Measurements from ENCODE around the gene TRPV4.

The TRPV4 gene

GRCh38 chr12:109776624-109777023 is 56.6 kb downstream of the TRPV4 start:
- no peak for TF ChIP-seq GATA2 (IDR thresholded peaks at IDR 0.05; ENCODE audit: low read depth, low read length)
- no peak for TF ChIP-seq GATA3 (IDR thresholded peaks at IDR 0.05; ENCODE audit: low read depth, low read length)

DNA sequence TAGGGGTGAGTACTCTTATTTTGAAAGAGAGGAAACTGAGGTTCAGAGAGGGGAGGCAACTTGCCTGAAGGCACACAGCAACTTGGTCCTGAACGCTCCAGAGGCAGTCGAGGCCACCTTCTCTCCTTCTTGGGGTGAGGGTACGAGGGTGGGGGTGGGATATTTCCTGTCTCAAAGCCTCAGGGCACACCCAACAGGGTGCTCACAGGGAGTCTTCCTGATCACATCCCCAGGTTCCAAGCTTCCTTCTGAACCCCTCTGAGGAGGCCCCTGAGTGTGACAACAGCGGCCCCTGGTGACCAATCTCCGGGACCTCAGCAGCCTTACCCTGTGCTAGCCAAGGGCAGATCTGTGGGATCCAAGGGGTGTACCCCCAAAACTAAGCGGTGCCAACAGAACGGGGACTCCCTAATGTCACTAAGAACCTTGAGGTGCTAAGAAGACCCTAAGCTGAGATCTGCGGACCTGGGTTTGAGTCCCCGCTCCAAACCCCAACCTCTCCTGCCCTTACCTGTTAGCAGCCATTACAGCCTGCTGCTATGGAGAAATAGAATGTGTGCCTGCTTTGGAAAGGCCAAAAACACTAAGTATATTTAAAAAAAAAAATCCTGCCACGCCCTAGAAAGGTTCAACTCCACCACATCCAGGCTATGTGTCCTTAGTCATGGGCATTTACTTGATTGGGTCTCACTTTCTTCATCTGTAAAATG is 57.9 kb downstream of the TRPV4 start:
- no peak for TF ChIP-seq GATA3 (IDR thresholded peaks at IDR 0.05; ENCODE audit: low read depth, low read length)
- TF ChIP-seq GATA2 (IDR thresholded peaks at IDR 0.05; ENCODE audit: low read depth, low read length) = no peak

DNA sequence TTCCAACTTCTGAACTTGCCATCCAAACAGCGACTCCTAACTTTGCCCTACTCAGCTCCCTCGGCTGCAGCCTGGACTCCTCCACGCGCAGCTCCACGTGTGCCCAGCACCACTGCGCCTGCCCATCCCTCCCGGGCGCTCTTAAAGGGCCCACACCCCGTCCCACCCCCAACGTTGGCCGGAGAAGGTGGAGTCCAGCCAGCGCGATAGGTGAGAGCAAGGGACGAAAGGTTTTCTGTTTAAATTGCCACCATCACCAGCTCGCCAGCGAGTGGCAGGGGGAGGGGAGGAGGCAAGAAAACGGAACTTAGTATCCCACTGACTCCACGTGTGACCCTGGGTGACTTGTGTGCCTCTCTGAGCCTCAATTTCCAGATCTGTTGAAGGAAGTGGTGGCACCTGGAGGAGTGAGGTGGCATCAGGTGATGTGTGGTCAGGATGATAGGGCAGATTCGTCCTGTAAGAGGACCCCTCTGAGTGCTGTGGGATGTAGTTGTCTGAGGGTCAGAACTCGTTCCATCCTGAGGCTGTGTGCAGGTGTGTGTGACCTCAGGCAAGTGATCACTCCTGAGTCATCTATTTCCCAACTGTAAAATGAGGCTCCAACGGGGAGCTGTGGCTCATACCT is 59.7 kb downstream of the TRPV4 start:
- TF ChIP-seq GATA2 (IDR thresholded peaks at IDR 0.05; ENCODE audit: low read depth, low read length) (no peak), GATA3 (IDR thresholded peaks at IDR 0.05; ENCODE audit: low read depth, low read length) (no peak)

DNA sequence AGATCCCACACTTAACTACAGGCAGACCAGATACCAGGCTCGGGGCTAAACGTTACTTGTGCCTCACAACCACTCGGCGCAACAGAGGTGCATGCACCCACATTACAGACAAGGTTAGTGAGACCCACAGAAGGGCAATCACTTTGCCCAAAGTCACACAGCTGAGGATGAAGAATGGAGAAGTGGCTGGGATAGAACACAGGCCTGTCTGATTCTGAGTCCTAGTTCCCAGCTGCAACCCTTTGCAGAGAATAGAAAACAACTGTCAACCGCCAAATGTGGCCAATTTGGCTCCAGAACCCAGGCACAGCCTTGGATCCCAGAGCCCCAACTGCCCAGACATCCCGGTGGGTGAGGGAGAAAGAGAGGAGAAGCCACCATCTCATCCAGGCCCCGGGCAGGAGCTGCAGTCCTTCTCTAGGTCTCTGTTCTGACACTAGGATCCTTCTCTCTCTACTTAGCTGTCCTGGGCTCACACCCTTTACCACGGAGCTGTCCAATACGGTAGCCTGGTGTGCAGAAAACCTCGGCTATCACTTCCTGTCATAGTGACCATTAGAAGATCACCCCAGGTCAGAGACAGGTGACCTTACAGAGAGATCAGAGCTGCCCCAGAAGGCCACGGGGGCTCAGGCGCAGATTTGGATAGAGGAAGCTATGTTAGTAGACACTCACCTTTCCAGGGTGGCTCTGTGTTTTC is 60.4 kb downstream of the TRPV4 start:
- TF ChIP-seq GATA2 (IDR thresholded peaks at IDR 0.05; ENCODE audit: low read depth, low read length) (no peak), GATA3 (IDR thresholded peaks at IDR 0.05; ENCODE audit: low read depth, low read length) (no peak)

DNA sequence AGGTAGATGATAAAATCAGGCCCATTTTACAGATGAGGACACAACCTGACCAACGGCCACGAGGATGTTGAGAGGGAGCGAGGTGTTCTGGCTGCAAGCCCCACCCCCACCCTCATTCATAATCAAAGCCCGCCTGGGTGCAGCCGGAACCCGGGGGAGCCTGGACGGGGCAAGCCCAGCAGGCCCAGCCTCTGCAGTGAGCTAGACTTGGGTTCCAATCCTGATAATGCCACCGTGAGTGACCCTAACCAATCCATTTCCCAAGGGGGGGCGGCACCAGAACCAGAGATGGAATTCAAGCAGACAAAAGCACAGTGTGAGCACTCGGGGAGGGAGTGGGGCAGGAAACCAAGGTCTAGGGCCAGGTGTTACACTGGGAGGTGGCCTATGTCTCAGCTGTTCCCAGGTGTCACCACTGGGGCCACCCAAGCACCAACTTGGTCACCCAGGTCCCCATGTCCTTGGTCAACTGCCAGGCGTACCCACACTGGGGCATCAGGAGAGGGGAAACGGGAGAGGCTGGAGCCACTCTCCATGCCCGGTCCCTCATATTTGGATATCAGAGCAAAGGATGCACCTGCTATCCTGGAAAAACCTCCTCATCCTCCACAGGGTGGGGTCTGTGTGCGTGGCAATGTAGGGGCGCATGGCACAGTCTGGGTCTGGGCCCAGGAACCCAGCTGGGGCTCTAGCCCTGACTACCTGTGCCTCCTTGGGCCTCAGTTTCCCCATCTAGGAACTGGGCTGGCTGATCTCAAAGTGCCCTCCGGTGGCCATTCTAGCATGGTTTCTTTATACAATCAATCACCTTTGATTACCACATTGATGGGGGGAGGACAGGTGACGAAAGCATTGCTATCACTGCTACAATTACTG is 61.2 kb downstream of the TRPV4 start:
- TF ChIP-seq GATA2 (IDR thresholded peaks at IDR 0.05; ENCODE audit: low read depth, low read length) = no peak
- TF ChIP-seq GATA3 (IDR thresholded peaks at IDR 0.05; ENCODE audit: low read depth, low read length) = no peak

GRCh38 chr12:109770861-109771670 is 62.1 kb downstream of the TRPV4 start:
- TF ChIP-seq GATA2 (IDR thresholded peaks at IDR 0.05; ENCODE audit: low read depth, low read length) = no peak
- TF ChIP-seq GATA3 (IDR thresholded peaks at IDR 0.05; ENCODE audit: low read depth, low read length) = no peak

GRCh38 chr12:109770104-109770860 is 62.9 kb downstream of the TRPV4 start:
- no peak for TF ChIP-seq GATA2 (IDR thresholded peaks at IDR 0.05; ENCODE audit: low read depth, low read length)
- no peak for TF ChIP-seq GATA3 (IDR thresholded peaks at IDR 0.05; ENCODE audit: low read depth, low read length)

GRCh38 chr12:109768901-109769670 is 64.1 kb downstream of the TRPV4 start:
- no peak for TF ChIP-seq GATA2 (IDR thresholded peaks at IDR 0.05; ENCODE audit: low read depth, low read length)
- no peak for TF ChIP-seq GATA3 (IDR thresholded peaks at IDR 0.05; ENCODE audit: low read depth, low read length)

GRCh38 chr12:109767991-109768900 is 65.0 kb downstream of the TRPV4 start:
- TF ChIP-seq GATA3 (IDR thresholded peaks at IDR 0.05; ENCODE audit: low read depth, low read length) = no peak
- TF ChIP-seq GATA2 (IDR thresholded peaks at IDR 0.05; ENCODE audit: low read depth, low read length) = no peak

DNA sequence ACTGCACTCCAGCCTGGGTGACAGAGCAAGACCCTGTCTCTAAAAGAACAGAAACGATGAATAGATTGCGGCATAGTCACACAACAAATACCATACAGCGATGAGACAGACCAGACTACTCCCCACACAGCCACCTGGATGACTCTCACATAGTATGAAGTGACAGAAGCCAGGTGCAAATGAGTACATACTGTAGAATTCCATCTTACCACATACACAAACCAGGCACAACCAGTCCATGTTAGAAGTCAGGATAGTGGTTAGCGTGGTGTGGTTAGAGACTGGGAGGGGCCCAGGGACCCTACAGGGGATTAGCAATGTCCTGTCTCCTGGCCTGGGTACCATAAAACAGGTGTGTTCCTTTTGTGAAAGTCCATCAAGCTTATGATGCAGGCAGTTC is 65.7 kb downstream of the TRPV4 start:
- TF ChIP-seq GATA2 (IDR thresholded peaks at IDR 0.05; ENCODE audit: low read depth, low read length) (no peak), GATA3 (IDR thresholded peaks at IDR 0.05; ENCODE audit: low read depth, low read length) (no peak)

GRCh38 chr12:109766251-109766778 is 66.9 kb downstream of the TRPV4 start:
- TF ChIP-seq GATA2 (IDR thresholded peaks at IDR 0.05; ENCODE audit: low read depth, low read length) (no peak), GATA3 (IDR thresholded peaks at IDR 0.05; ENCODE audit: low read depth, low read length) (no peak)

Data from SH-SY5Y (cell line).